Measurements from ENCODE around the gene ZNF521.
A peak's percentile ranks its signal among the peaks of the same experiment; 100 is the strongest.

ZNF521 gene

DNA sequence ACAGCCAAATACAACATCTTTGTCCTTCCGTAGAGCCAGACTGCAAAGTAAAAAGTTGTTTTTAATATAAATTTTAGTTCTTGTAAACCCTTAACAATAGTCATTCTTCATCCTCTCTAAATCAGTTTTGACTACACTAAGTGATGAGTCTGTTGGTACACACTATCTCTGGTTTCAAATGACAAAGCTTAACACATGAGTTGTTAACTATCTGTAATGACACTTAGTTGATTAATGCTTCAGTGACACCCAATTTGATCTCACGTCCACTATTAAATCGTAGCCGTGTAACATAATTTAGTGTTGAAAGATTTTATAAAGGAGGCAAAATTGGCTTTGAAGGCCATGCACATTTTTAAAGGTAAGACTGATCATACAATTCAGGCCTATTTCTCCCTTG, 181.6 kb downstream of the ZNF521 start:
- no peak overlapping the region for H3K4me3 ChIP-seq (ENCODE audit: low read depth, low read length)
- no peak for TF ChIP-seq CTCF (IDR thresholded peaks at IDR 0.05; ENCODE audit: low read depth, low read length)

- no peak for TF ChIP-seq CTCF (IDR thresholded peaks at IDR 0.05; ENCODE audit: low read depth, low read length)
- H3K4me3 ChIP-seq (ENCODE audit: low read depth, low read length) = no peak overlapping the region
These were observed 182.3 kb downstream of the ZNF521 start for GRCh38 chr18:25169701-25170100.

DNA sequence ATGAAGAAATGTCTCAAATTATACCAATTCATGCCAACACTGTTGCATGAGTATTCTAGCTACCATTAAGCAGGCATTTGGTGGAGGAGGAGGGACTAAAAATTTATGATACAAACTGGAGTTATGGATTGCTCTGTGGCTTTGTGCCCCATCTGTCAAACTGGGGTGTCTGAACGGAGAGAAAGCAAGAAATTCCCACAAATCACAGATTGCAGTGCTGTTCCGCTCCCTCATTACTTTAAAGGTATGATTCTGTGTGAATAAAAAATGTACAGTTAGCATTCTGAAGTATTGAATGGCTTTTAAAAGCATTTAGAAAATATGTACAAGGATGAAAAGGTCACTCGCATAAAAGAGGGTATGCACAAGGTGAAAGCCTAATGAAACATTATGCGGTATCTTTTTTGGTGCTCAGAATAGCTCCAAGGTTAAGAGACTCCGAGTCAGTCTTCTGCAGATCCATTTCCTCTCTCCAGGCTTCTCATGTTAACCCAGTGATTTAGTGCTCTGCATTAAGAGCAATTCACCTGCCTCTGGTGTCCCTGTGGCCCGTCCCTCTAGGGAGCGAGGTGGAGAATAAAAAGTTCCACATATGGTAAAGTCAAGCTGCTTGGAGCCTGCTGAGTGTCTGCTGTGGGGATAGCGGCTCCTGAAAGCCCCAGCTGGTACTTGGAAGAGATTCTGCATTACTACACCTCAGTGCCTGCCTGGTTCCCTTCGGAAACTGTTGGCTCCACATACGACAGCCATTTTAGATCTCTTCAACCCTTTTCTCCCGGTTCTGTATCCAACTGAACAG, 184.2 kb downstream of the ZNF521 start:
- TF ChIP-seq CTCF (IDR thresholded peaks at IDR 0.05; ENCODE audit: low read depth, low read length) = no peak
- H3K4me3 ChIP-seq (ENCODE audit: low read depth, low read length) = no peak overlapping the region

- TF ChIP-seq CTCF (IDR thresholded peaks at IDR 0.05; ENCODE audit: low read depth, low read length) = no peak
- no peak overlapping the region for H3K4me3 ChIP-seq (ENCODE audit: low read depth, low read length)
These were observed 185.9 kb downstream of the ZNF521 start for GRCh38 chr18:25166113-25166512.

- peak overlapping the region; percentile 42 for H3K4me3 ChIP-seq (ENCODE audit: low read depth, low read length)
- no peak for TF ChIP-seq CTCF (IDR thresholded peaks at IDR 0.05; ENCODE audit: low read depth, low read length)
These were observed 186.8 kb downstream of the ZNF521 start for GRCh38 chr18:25164848-25165811.

- no peak for TF ChIP-seq CTCF (IDR thresholded peaks at IDR 0.05; ENCODE audit: low read depth, low read length)
- H3K4me3 ChIP-seq (ENCODE audit: low read depth, low read length) = peak overlapping the region; percentile 42
These were observed 187.6 kb downstream of the ZNF521 start for GRCh38 chr18:25164211-25164847.
